WTC11 (cell line): ENCODE measurements around the gene ABHD10.

Experiments used
- ELF4 ChIP-seq: sonication (generic); formaldehyde crosslinking; IDR thresholded peaks from 2 replicates; pipeline ENCODE4 v1.8.1; 2022; ENCODE audit warnings: low read depth, mild to moderate bottlenecking, moderate library complexity, missing genetic modification reagents
- EMX1 ChIP-seq: fragments of 250-450 bp; sonication (Bioruptor Pico); IDR thresholded peaks from 2 replicates; pipeline ENCODE4 v1.8.0; 2021; ENCODE audit warnings: mild to moderate bottlenecking
- ETV6 ChIP-seq: sonication (generic); formaldehyde crosslinking; IDR thresholded peaks from 2 replicates; pipeline ENCODE4 v1.8.1; 2022; ENCODE audit warnings: mild to moderate bottlenecking, missing genetic modification reagents
- JUN ChIP-seq: sonication (generic); formaldehyde crosslinking; IDR thresholded peaks from 2 replicates; pipeline ENCODE4 v1.8.0; 2023; ENCODE audit warnings: mild to moderate bottlenecking, missing genetic modification reagents
- MXD4 ChIP-seq: fragments of 250-450 bp; sonication (Bioruptor Pico); IDR thresholded peaks from 2 replicates; pipeline ENCODE4 v1.8.0; 2021; ENCODE audit warnings: mild to moderate bottlenecking, moderate library complexity, borderline replicate concordance
- NFYB ChIP-seq: sonication (generic); formaldehyde crosslinking; conservative IDR thresholded peaks from 2 replicates; pipeline ENCODE4 v1.8.0; 2022; ENCODE audit warnings: low read depth, missing genetic modification reagents
- SMAD3 ChIP-seq: sonication (generic); formaldehyde crosslinking; IDR thresholded peaks from 2 replicates; pipeline ENCODE4 v1.8.0; 2022; ENCODE audit warnings: missing genetic modification reagents, mild to moderate bottlenecking, borderline replicate concordance
- TEAD1 ChIP-seq: sonication (generic); formaldehyde crosslinking; IDR thresholded peaks from 2 replicates; pipeline ENCODE4 v1.8.0; 2022; ENCODE audit warnings: mild to moderate bottlenecking, missing genetic modification reagents
- ZNF138 ChIP-seq: sonication (generic); formaldehyde crosslinking; conservative IDR thresholded peaks from 2 replicates; pipeline ENCODE4 v1.8.1; 2022; ENCODE audit warnings: mild to moderate bottlenecking, moderate library complexity, missing genetic modification reagents
- ZNF317 ChIP-seq: sonication (generic); formaldehyde crosslinking; IDR thresholded peaks from 2 replicates; pipeline ENCODE4 v1.8.1; 2023; ENCODE audit warnings: low read depth, mild to moderate bottlenecking, moderate library complexity, missing genetic modification reagents, borderline replicate concordance
- TF ChIP-seq, protein P1 (sequence below): fragments of 200-600 bp; IDR thresholded peaks from 2 replicates; pipeline ENCODE4 v1.8.0; 2022; ENCODE audit warnings: antibody characterized with exemption
- TF ChIP-seq, protein P2 (sequence below): sonication (generic); formaldehyde crosslinking; conservative IDR thresholded peaks from 2 replicates; pipeline ENCODE4 v1.8.1; 2022; ENCODE audit warnings: mild to moderate bottlenecking, missing genetic modification reagents
- TF ChIP-seq, protein P3 (sequence below): sonication (generic); formaldehyde crosslinking; IDR thresholded peaks from 2 replicates; pipeline ENCODE4 v1.8.0; 2022; ENCODE audit warnings: mild to moderate bottlenecking, missing genetic modification reagents

DNA sequence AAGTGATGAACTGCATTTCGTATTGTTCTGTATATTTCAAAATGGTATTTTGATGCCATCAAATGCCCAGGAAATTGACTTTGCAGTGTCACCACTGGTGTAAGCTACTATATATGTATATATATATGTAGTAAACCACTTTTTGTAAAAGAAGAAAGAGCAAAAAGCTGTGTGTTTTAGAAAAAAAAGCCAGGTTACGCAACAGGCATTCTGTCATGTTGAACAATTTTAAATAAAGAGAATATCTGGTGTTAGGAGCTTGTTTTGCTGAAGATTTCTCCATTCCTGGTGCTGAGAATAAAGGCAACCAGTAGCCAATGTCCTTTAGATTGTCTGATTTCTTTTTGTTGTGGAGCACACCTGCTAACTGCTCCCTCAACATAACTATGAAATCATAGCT lies 3.7 kb upstream of the ABHD10 start:
- TF ChIP-seq ZNF138, result no peak
- TF ChIP-seq, protein P1, sequence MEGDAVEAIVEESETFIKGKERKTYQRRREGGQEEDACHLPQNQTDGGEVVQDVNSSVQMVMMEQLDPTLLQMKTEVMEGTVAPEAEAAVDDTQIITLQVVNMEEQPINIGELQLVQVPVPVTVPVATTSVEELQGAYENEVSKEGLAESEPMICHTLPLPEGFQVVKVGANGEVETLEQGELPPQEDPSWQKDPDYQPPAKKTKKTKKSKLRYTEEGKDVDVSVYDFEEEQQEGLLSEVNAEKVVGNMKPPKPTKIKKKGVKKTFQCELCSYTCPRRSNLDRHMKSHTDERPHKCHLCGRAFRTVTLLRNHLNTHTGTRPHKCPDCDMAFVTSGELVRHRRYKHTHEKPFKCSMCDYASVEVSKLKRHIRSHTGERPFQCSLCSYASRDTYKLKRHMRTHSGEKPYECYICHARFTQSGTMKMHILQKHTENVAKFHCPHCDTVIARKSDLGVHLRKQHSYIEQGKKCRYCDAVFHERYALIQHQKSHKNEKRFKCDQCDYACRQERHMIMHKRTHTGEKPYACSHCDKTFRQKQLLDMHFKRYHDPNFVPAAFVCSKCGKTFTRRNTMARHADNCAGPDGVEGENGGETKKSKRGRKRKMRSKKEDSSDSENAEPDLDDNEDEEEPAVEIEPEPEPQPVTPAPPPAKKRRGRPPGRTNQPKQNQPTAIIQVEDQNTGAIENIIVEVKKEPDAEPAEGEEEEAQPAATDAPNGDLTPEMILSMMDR, result no peak
- TF ChIP-seq ELF4 (CRISPR knock-in tag), result no peak
- TF ChIP-seq ZNF317 (CRISPR knock-in tag), result no peak
- TF ChIP-seq MXD4 (CRISPR knock-in tag), result no peak
- no peak for TF ChIP-seq TEAD1 (CRISPR knock-in tag)
- no peak for TF ChIP-seq SMAD3
- TF ChIP-seq, protein P2, sequence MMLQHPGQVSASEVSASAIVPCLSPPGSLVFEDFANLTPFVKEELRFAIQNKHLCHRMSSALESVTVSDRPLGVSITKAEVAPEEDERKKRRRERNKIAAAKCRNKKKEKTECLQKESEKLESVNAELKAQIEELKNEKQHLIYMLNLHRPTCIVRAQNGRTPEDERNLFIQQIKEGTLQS (CRISPR knock-in tag), result no peak
- TF ChIP-seq EMX1 (CRISPR knock-in tag), result no peak
- no peak for TF ChIP-seq NFYB (CRISPR knock-in tag)
- no peak for TF ChIP-seq JUN (CRISPR knock-in tag)
- TF ChIP-seq, protein P3, sequence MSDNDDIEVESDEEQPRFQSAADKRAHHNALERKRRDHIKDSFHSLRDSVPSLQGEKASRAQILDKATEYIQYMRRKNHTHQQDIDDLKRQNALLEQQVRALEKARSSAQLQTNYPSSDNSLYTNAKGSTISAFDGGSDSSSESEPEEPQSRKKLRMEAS (CRISPR knock-in tag), result no peak
- no peak for TF ChIP-seq ETV6 (CRISPR knock-in tag)
